Nephron progenitor cell (in vitro differentiated cells): Measurements from ENCODE around the gene CMTR1.

Source experiments
- DNase-seq: peaks from one replicate; pipeline ENCODE4 v3.0.0; 2021
- H3K27ac Mint-ChIP-seq: 2 replicates; pipeline ENCODE4 v1.8.0; 2021; ENCODE audit warnings: mild to moderate bottlenecking, moderate library complexity, mixed read lengths
- H3K27me3 Mint-ChIP-seq: 2 replicates; pipeline ENCODE4 v1.8.0; 2021; ENCODE audit warnings: mild to moderate bottlenecking, low read depth, mixed read lengths; ENCODE audit not compliant: poor library complexity
- H3K36me3 Mint-ChIP-seq: 2 replicates; pipeline ENCODE4 v1.8.0; 2021; ENCODE audit warnings: low read depth, mixed read lengths
- H3K4me1 Mint-ChIP-seq: 2 replicates; pipeline ENCODE4 v1.8.0; 2021; ENCODE audit warnings: mixed read lengths
- H3K4me3 Mint-ChIP-seq: 2 replicates; pipeline ENCODE4 v1.8.0; 2021; ENCODE audit warnings: mild to moderate bottlenecking, moderate library complexity, mixed read lengths
- H3K9me3 Mint-ChIP-seq: 2 replicates; pipeline ENCODE4 v1.8.0; 2021; ENCODE audit warnings: mild to moderate bottlenecking, moderate library complexity, mixed read lengths
- TF ChIP-seq, protein P1 (sequence below): fragments of 200-600 bp; sonication (generic); IDR thresholded peaks from 2 replicates; pipeline ENCODE4 v1.5.0; 2021; ENCODE audit warnings: antibody characterized with exemption

CMTR1 gene

DNA sequence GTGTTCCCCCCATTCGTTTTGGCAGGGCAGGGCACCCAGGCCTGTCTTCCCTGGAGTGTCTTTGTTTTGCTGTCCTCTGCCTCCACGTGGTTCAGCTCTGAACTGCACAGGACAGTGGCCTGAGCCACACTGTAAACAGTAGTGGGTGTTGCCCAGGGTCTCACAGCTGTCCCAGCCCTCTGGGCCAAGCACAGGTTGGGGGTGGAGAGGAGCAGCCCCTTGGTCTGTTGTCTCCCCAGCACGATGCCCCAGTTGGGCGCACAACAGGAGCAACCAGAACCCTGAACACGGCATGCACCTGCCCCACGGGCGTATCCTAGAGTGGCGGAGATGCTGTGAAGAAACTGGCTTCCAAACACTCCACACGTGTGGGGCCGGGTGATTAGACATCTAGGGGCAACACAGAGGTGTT, 52.3 kb downstream of the CMTR1 start:
- Mint-ChIP-seq H3K27me3 (peaks cover 34% of the 10 kb centered on the region), H3K27ac (no peak overlapping the region), H3K36me3 (peaks cover 10% of the 10 kb centered on the region), H3K4me3 (no peak overlapping the region), H3K4me1 (peaks cover 59% of the 10 kb centered on the region), H3K9me3 (no peaks in the 10 kb centered on the region)
- peak; percentile 40 for DNase-seq
- TF ChIP-seq, protein P1, sequence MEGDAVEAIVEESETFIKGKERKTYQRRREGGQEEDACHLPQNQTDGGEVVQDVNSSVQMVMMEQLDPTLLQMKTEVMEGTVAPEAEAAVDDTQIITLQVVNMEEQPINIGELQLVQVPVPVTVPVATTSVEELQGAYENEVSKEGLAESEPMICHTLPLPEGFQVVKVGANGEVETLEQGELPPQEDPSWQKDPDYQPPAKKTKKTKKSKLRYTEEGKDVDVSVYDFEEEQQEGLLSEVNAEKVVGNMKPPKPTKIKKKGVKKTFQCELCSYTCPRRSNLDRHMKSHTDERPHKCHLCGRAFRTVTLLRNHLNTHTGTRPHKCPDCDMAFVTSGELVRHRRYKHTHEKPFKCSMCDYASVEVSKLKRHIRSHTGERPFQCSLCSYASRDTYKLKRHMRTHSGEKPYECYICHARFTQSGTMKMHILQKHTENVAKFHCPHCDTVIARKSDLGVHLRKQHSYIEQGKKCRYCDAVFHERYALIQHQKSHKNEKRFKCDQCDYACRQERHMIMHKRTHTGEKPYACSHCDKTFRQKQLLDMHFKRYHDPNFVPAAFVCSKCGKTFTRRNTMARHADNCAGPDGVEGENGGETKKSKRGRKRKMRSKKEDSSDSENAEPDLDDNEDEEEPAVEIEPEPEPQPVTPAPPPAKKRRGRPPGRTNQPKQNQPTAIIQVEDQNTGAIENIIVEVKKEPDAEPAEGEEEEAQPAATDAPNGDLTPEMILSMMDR, result peak; percentile 51

DNA sequence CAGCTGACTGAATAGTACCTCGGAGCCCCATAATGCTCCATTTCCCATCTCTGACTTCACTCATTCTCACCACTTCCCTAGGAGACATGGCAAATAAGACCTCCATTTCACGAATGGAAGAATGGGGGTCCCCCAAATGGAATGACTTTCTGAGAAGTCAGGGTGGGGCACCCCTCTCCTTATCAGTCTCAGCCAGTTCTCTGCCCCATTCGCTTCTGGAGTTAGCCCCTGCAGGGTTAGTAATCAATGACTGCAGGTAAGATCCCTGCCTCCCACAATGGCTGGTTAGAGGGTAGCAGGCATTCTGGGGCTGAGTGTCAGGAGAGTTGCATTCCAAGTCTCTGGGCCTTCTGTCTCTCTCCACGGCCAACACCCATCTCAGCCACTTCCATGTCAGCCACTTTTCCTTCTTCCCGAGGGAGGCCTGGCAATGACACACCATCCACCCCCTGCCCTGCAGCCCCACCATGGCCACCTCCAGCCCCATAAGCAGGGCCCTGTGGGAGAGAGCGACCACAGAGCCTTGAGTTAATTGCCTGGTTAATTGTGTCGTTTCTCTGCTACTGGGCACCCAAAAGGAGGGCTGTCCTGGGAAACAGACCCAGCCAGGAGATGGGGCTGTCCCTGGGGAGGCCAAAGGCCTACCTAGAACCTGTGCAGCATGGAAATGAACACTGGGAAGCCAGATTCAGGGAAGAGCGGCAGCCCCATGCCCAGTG, 53.3 kb downstream of the CMTR1 start:
- H3K27ac Mint-ChIP-seq, result no peak overlapping the region
- H3K36me3 Mint-ChIP-seq, result peaks cover 10% of the 10 kb centered on the region
- H3K4me1 Mint-ChIP-seq, result peaks cover 59% of the 10 kb centered on the region
- no peak overlapping the region for H3K4me3 Mint-ChIP-seq
- H3K27me3 Mint-ChIP-seq, result peaks cover 33% of the 10 kb centered on the region
- no peaks in the 10 kb centered on the region for H3K9me3 Mint-ChIP-seq
- TF ChIP-seq, protein P1, result no peak
- DNase-seq, result no peak

DNA sequence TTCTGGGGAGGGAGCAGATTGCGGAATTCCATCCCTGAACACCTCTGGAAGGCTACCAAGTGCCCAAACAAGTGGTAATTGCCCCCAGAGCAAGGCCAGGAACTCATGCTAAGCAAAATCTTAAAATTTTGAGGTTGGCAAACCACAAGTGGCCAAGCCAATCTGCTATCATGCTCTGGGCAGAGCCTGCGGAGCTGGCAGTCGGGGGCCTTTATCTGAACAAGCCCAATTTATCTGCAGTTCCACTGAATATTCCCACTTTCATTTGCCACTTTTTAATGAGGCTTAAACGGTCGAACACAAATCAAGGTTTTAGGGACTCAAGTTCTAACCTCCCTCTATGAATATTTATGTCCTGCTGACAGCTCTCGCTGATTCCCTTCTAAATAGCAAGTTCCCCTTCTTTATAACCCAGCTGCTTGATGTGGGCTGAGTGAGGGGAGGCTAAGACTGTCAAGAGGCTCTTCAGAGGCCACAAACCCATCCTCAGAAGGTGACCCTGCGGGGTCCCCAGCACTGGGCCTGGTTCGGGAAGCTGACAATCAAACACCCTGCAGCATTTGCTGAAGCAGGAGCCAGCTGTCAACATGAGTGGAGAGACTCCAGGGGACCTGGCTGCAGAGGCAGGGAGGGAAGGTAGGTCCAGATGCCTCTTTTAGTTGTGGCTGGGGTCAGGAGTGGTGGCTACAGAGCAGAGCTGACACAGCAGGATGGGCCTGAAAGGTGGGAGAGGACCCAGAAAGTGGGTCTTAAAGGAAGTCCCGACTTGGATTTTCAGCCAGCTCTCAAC, 54.8 kb downstream of the CMTR1 start:
- H3K27ac Mint-ChIP-seq, result no peak overlapping the region
- H3K9me3 Mint-ChIP-seq, result no peaks in the 10 kb centered on the region
- peaks cover 46% of the 10 kb centered on the region for H3K27me3 Mint-ChIP-seq
- DNase-seq, result no peak
- H3K4me3 Mint-ChIP-seq, result no peak overlapping the region
- TF ChIP-seq, protein P1, result no peak
- peaks cover 10% of the 10 kb centered on the region for H3K36me3 Mint-ChIP-seq
- peaks cover 57% of the 10 kb centered on the region for H3K4me1 Mint-ChIP-seq

DNA sequence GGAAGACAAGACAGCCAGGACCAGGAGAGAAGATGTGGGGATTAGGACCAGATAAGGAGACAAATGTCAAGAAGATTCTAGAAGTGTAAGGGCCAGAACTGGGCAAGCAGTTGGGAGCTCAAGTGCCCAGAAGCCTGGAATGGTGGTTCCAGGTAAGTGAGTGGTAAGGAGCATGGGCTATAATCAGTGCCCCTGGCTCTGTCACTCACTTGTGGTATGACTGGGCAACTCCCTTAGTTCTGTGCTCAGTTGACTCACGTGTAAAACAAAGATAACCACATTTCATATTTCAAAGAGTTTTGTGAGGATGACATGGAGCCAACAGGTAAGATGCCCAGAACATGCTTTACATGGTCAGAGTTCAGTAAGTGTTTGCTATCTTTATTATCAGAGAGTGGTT, 55.5 kb downstream of the CMTR1 start:
- H3K27ac Mint-ChIP-seq, result no peak overlapping the region
- no peaks in the 10 kb centered on the region for H3K9me3 Mint-ChIP-seq
- peaks cover 10% of the 10 kb centered on the region for H3K36me3 Mint-ChIP-seq
- H3K4me1 Mint-ChIP-seq, result peaks cover 57% of the 10 kb centered on the region
- TF ChIP-seq, protein P1, result no peak
- no peak for DNase-seq
- H3K4me3 Mint-ChIP-seq, result no peak overlapping the region
- peaks cover 49% of the 10 kb centered on the region for H3K27me3 Mint-ChIP-seq

DNA sequence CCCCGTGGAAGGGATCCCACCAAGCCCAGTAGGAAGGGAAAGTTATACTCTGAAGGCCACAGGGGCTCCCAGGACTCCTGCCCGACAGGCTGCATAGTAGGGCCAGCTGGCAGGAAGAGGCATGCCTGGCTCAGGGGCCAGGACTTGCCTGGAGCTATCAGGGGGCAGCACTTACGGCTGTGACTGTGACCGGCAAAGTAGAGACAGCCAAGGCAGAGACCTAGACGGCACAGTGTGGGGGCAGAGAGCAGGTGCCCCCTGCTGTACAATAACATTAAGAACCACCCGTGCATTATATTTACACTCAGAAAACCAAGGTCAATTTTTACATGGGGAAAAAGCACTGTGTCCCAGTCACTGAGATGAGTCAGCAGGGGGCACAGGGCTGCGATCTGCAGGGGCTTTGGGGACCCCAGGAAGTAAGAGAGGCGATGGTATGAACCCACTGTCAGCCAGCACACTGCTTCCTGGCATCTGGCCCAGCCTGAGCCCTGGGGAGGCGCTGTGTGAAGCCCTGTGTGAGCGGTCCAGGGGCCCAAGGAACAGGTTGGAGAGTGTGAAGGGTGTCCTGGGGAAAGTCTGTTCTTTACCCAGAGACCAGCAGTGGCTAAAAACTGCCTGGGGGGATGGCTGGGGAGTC, 56.8 kb downstream of the CMTR1 start:
- Mint-ChIP-seq H3K4me1 (peaks cover 53% of the 10 kb centered on the region), H3K36me3 (peaks cover 10% of the 10 kb centered on the region), H3K27ac (no peak overlapping the region), H3K4me3 (peak overlapping the region; percentile 26), H3K27me3 (peaks cover 55% of the 10 kb centered on the region), H3K9me3 (no peaks in the 10 kb centered on the region)
- TF ChIP-seq, protein P1, result no peak
- DNase-seq, result no peak
